Right renal cortex interstitium (tissue), 3 donors: Measurements from ENCODE around the gene DYNLRB1. TPM values are rescaled to one million over a fixed set of nuclear protein-coding genes. Genes with fewer than 3 reads are reported as not detected.

Source experiments
- DNase-seq, 3 donors: peaks; one replicate each; pipeline ENCODE4 v3.0.0-alpha.2; 2013; ENCODE audit warnings: low read depth in 3 of 3, low spot score in 2 of 3
- polyA plus RNA-seq, 3 donors: library from polyadenylated mRNA; unstranded; fragments of 120-200 nt; gene quantifications; one replicate each; pipeline ENCODE4 v1.2.1, GENCODE V29; 2013; ENCODE audit not compliant: insufficient read length in 3 of 3

Gene DYNLRB1
- polyA plus RNA-seq, 3 donors = 203 to 241 (median 224) TPM

- no peak for DNase-seq
Observed at GRCh38 chr20:34575271-34575670, 59.0 kb downstream of the DYNLRB1 start.

GRCh38 chr20:34575756-34576155, 59.5 kb downstream of the DYNLRB1 start:
- no peak for DNase-seq

GRCh38 chr20:34577061-34577460, 60.8 kb downstream of the DYNLRB1 start:
- DNase-seq = no peak

- no peak for DNase-seq
Observed at GRCh38 chr20:34578025-34578424, 61.8 kb downstream of the DYNLRB1 start.

GRCh38 chr20:34578521-34578920, 62.3 kb downstream of the DYNLRB1 start:
- DNase-seq = no peak

- peak in 1 of 3 donors; percentile 19 for DNase-seq
Observed at GRCh38 chr20:34579191-34579978, 63.2 kb downstream of the DYNLRB1 start.

- DNase-seq = no peak
Observed at GRCh38 chr20:34579979-34580940, 64.0 kb downstream of the DYNLRB1 start.

GRCh38 chr20:34581341-34582184, 65.3 kb downstream of the DYNLRB1 start:
- DNase-seq = no peak

GRCh38 chr20:34582221-34582620, 66.0 kb downstream of the DYNLRB1 start:
- no peak for DNase-seq

- no peak for DNase-seq
Observed at GRCh38 chr20:34582911-34583310, 66.7 kb downstream of the DYNLRB1 start.

- DNase-seq = no peak
Observed at GRCh38 chr20:34583544-34583943, 67.3 kb downstream of the DYNLRB1 start.

- no peak for DNase-seq
Observed at GRCh38 chr20:34585019-34585418, 68.8 kb downstream of the DYNLRB1 start.

GRCh38 chr20:34586488-34587163, 70.4 kb downstream of the DYNLRB1 start:
- no peak for DNase-seq

Other genes with a start within 250 kb of the DYNLRB1 start
- gene AHCY, start 213.1 kb upstream of the DYNLRB1 start, polyA plus RNA-seq = 100 to 1,000 TPM; 184 to 202 (median 186) TPM
- gene ITCH, start 153.1 kb upstream of the DYNLRB1 start, polyA plus RNA-seq = 10 to 100 TPM; 51.4 to 55.1 (median 53.2) TPM
- 10 to 100 TPM; 16.8 to 23.9 (median 20.7) TPM for gene MAP1LC3A, start 42.3 kb downstream of the DYNLRB1 start, polyA plus RNA-seq
- gene PIGU, start 160.7 kb downstream of the DYNLRB1 start, polyA plus RNA-seq = 10 to 100 TPM; 46.7 to 51.0 (median 49.6) TPM
- 10 to 100 TPM; 11.3 to 13.2 (median 12.7) TPM for gene TP53INP2, start 187.9 kb downstream of the DYNLRB1 start, polyA plus RNA-seq